GM19240 (cell line): ENCODE measurements around the gene FAM13B.
"Not testable (repeated sequence)": the region's sequence is repeated elsewhere in the genome, so short reads cannot be mapped to it uniquely, and the experiment has no call there.

Source experiments
- DNase-seq: peaks from one replicate; pipeline ENCODE4 v3.0.0; 2011; ENCODE audit warnings: low spot score; ENCODE audit not compliant: insufficient read length

Gene FAM13B

DNA sequence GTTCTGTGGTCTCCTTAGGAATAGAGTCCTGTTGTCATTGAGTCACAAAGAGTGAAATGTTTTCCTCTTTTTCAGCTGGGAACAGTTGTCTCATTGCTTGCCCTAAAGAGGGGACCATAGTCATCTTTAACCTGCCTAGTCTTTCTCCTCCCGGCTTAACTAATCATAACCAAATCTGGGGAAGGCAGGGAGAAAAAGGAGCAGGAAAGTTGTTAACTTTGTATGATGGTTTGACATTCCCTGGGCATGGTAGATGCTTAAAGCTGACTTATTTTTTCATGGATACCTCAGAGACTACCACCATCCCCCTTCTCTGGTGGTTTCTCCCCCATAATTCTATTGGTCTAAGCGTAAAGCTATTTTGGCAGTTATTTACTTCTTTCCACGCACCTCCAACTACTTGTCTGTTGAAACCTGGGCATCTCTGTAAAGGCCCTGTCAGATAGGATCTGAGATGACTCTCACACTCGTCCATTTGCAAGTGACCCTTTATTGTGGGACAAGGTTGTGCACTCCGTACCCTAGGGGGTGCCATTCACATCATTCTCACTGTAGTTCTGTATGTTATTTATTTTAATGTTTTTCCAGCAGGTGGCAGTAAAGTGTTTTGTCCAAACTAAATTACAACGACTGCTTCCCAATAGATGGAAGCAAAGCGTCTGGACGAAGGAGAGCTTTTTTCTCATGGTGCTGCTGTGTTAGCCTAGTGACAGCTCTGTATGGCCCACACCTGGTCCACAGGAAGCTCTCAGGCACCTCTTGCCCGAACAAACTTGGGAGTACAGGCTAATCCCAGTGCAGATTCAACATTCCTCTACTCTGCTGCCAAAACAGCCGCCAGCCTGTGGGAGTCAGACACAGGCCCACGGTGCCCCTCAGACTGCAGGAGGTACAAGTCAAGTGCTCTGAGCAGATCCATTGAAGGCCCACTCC, 3.0 kb upstream of the FAM13B start:
- DNase-seq: no peak

DNA sequence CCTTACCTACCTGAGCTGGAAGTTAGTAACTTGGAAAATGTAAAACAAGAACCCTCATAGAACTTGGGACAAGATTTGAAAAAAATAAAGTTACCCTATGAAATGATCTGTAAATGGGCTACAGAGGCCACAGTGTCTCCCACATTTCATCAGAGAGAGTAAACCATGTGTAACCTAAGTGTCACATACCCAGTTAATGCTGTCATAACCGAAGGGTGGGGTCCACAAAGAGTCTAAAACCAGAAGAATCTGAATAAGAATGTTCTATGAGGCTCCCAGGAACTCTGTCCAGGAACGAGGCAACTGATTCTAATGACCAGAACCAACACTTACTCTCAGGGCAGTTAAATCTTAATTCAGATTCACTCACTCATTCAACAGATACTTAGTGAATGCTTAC, 1.0 kb upstream of the FAM13B start:
- no peak for DNase-seq

DNA sequence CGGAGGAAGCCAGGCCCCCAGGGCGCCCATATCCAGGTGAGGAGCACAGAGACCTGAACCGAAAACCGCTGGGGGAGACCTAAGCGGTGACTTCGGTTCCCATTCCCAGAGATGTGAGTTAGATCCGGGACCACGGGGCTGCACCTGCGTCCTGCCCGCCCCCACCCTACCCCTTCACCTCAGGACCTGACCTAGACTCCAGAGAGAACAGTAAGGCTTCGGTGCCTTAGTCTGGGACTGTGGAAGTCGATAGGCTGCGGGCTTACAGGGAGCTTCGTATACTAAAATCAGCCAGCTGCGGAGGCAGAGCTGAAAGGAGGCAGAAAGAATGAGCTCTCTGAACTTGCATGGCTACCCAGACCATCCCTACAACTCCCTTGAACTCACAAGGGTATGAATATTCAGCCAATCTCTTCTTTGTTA, 518 bp upstream of the FAM13B start:
- DNase-seq: no peak

DNA sequence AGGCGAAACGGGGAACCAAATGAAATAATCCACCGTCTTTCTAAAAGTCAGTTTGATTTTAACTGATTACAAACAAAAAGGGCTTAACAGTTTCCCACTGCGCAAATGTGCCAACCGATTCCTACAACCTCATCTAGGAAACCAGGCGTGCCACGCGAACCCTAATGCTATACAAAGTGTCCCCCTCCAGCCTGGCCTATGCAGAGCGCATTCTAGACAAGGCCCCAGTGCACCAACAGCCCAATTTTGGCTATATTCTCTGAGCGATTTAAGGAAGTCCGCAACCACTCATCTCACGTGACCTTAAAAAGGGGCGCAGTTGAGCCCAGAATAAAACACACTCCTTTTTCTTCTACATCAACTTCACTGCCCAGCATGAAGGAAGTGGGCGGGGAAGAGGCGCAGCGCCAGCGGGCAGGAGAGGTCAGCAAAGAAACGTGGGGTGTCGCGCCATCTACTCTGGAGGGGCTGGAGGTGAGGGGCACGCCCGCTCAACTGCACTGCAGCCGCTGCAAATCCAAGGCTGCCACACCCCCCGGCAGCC, 779 bp downstream of the FAM13B start:
- no peak for DNase-seq

DNA sequence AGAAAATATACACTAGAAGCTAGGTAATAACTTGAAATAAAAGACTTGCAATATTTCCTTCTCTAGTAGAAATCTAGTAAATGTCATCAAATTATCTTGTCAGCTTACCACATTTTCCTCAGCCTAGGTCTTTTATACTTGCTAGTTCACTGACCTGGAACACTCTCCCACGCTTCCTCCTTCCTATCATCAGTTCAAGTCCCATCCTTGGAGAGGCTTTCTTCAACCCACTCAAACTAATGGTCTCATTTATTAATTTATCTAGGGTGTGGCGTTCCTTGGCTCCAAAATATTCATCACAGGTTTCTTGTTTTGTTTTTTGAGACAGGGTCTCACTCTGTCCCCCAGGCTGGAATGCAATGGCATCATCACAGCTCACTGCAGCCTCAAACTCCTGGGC, 2.9 kb downstream of the FAM13B start:
- no peak for DNase-seq

DNA sequence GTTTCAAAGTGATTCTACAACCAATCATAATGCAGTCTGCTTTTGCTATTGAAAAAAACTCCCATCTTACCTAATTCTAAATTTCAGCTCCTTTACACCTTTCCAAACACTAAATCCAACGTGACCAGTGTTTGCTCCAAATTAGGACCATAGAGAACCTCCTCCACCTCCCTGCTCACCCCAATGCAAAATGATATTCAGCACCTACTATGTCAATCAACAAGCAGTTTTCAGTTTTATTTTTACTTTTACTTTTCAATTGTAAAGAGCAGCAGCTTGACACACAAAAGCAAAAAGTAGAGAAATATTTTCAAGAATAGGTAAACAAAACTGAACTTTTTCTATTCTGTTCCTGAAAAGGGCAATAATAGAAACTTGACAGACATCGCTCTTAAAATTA, 3.4 kb downstream of the FAM13B start:
- DNase-seq: no peak

DNA sequence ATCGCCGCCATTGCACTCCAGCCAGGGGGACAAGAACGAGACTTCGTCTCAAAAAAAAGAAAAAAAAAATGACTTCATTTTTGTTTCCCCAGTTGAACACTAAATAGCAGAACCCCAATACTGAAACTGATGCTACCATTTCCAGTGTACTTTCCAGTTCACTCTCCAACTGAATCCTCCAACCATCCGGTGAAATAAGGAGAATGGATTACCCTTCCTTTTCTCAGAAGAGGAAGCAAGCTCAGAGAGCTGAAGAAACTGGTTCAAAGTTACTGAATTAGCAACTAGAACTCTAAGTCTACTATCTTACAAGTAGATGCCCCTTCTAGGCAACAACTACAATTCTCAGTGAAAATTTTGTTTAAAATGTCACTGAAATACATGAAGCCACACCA, 3.9 kb downstream of the FAM13B start:
- DNase-seq: no peak

DNA sequence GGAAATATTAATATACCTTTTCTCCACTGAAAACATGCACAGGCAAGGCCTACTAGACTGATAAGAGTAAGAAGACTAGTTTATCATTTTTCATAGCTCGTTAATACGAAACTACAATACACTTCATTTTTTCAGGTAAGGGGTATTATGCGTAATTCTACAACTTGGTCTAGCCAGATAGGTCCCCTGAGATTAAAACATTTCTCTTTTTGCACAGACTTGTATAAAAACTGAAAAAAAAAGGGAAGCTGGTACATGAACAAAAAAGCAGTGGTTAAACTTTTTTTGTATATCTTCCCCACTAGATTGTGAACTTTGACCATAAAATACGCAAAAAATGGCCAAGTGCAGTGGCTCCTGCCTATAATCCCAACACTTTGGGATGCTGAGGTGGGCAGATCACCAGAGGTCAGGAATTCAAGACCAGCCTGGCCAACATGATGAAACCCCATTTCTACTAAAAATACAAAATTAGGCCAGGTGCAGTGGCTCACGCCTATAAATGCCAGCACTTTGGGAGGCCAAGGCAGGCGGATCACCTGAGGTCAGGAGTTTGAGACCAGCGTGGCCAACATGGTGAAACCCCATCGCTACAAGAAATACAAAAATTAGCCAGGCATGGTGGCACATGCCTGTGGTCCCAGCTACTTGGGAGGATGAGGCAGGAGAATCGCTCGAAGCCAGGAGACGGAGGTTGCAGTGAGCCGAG, 4.5 kb downstream of the FAM13B start:
- not testable (repeated sequence) for DNase-seq

DNA sequence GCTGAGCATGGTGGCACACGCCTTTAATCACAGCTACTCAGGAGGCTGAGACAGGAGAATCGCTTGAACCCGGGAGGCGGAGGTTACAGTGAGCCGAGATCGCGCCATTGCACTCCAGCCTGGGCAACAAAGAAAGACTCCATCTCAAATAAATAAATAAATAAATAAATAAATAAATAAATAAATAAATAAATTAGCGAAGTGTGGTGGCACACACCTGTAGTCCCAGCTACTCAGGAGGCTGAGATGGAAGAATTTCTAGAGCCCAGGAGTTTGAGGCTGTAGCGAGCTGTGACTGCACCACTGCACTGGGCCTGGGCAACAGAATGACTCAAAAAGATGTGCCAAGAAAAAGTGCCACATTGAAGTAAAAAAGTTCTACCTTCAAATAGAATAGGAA, 6.1 kb downstream of the FAM13B start:
- not testable (repeated sequence) for DNase-seq

DNA sequence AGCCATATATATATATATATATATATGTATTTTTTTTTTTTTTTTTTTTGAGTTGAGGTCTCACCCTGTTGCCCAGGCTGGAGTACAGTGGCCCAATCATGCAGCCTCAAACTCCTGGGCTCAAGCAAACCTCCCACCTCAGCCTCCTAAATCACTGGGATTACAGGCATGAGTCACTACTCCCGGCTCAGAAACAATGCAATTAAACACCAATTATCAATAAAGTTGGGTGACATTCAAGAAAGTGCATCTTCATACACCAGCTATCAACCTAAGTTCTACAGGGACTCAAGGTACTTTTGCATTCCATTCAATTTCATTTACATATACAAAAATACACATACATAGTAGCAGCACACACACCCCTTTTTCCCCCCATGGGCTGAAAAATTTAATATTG, 7.6 kb downstream of the FAM13B start:
- no peak for DNase-seq

DNA sequence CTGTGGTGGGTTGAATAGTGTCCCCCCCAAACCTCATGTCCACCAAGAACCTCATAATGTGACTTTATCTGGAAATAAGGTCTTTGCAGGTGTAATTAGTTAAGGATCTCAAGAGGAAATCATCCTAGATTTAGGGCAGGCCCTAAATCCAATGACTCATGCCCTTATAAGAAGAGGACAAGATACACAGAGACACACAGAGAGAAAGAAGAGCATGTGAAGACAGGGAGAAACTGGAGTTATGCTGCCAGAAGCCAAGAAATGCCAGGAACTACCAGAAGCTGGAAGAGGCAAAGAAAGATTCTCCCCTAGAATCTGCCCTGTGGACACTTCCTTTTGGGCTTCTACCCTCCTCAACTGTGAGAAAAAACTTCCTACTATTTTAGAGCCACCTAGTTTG, 8.8 kb downstream of the FAM13B start:
- no peak for DNase-seq

DNA sequence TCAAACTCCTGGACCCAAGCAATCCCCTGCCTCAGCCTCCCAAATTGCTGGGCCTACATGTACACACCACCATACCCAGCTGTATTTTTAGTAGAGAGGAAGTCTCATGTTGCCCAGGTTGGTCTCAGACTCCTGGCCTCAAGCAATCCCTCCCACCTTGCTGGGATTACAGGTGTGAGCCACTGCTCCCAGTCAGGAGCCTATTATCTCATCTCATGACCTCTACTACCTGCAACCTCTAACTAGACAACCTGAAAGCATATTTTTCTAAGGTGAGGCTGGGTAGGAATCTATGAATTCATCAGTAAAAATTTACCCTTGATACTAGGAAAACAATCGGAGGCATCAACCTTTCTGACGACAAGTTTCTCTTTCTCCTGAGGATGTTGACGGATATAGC, 10.0 kb downstream of the FAM13B start:
- no peak for DNase-seq

DNA sequence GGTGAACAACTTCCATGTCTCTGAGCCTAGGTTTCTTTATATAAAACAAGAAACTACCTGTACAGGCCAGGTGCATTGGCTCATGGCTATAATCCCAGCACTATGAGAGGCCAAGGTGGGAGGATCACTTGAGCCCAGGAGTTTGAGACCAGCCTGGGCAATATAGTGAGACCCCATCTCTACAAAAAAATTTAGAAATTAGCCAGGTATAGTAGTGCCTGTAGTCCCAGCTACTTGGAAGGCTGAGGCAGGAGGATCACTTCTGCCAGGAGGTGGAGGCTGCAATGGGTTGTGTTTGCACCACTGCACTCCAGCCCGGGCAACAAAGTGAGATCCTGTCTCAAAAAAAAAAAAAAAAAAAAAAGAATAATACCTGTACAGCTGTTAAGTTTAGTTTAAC, 11.1 kb downstream of the FAM13B start:
- DNase-seq: no peak

DNA sequence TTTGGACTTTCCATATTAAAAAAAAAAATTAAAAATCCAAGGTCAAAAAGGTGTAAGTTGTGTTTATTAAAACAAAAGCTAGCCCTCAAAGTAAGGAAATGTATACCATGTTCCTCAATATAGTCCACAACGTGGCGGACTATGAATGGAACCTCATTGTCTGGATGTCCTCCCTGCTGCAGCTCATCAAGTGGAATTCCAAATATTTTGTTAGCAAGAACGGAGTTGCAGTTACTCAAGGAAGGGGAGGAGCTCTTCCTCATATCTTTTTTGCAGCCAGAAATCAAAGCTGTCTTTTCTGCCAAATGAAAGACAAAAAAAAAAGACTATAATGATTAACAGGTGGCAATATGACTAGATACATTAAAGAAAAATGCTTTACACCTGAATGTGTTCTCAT, 14.0 kb downstream of the FAM13B start:
- no peak for DNase-seq

DNA sequence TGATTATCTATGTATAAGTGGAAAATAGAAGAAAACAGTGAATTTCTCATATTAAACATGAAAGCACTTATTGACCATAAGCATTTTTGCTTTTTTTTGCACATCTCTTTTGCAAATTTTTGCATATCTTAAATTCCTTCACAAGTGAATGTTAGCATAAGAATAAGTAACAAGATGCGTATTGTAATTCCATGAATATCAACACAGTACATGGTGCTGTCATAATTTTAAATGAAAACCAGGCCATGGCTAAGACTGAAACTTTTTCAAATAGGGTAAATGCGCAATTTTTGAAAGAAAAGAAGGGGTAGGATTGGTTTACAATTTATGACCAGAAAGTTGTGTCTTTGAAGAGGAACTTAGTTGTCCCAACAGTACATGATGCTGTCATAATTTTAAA, 17.0 kb downstream of the FAM13B start:
- no peak for DNase-seq

DNA sequence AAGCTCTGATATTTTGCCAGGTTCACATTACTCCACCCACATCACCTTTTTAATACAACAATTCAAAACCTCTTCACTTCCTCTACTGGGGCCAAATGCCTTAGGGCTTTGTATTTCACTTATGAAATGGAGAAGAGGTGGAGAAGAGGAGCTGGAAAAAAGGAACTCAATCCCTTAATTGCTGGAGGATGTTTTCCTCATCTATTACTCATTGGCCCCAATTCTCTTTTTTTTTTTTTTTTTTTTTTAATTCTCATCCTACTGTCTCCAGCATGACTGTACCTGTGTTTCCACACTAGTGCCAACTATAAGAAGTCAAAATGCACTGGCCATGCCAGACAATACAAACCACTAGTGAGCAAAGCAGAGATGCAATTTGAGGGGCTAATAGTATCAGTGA, 20.9 kb downstream of the FAM13B start:
- DNase-seq: no peak

DNA sequence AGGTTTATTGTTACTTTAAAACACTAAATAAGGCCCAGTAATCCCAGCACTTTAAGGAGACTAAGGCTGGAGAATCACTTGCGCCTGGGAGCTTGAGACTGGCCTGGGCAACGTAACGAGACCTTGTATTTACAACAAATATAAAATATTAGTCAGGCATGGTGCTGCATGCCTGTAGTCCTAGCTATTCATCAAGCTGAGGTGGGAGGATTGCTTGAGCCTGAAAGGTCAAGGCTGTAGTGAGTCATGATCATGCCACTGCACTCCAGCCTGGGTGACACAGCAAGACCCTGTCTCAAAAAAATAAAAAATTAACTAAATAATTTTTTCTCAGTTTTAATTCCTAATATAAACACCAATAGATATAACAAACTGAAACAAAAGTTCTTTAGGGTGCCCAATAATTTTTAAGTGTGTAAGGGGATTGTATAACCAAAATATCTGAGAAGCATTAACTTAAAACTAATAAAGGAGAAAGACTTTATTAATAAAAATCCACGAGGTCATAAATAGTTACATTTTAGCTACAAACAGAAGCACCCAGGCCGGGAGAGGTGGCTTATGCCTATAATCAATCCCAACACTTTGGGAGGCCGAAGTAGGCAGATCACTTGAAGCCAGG, 32.7 kb downstream of the FAM13B start:
- no peak for DNase-seq

DNA sequence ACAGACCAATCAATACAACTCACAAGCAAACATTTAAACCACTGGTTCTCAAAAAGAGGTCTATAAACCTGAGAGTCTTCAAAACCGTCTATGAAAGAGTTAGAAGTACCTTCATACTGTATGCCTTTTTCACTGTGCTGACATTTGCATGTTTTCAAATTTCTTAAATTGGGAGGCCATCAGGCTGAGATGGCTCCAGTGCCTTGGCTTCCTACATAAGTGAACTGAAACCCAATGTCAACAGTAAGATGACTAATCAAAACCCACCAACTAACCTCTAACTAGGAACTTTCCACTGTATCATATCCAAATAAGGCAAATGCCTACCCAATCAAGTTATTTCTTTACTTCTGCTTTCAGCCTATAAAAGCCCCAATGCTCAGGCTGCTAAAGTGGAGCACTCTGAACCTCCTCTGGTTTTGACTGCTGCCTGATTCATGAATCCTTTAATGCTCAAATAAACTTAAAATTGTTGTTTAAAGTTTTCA, 35.1 kb downstream of the FAM13B start:
- DNase-seq: no peak

DNA sequence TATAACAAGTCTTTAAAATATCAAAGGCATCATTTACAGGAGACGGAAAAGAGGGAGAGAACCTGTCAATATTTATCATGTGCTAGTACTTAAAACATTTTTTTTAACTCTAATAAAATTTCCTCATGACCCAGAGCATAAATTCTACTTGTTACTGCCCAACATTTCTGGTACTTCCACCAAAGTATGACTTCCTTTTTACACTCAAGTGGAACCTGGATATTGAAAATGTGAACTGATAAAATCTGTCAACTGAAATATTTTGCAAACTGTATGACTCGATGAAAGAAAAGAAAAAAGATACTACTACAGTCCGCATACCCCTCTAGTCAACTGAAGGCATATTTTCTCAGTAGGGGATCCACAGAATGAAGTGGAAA, 37.1 kb downstream of the FAM13B start:
- DNase-seq: no peak

DNA sequence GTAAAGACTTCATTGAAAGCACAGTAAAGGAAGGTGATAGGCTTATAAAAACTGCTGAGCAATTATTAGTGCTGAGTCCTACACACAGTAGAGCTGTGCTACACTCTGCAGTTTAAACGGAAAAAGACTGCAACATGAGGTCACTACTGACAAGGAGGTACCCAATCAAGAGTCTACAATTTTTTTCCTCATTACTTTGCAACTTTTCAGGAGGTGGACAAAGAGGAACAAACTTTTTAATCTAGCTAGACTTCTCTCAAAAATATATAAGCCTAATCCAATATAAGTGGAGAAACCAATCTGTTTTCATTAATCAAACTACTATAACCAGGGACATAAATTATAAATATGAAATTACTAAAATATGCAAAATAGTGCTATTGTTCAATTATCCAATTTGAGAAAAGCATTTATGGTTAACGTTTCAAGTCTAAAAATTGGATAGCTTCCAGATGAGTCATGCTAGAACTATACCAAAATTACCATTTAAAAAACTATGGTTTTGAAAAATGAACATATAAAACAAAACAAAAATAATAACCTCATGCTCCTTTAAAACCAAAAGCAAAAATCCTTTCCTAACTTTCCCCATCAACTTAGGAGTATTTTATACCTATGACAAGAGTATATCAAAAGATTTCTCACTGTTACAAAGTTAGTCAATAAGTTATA, 37.7 kb downstream of the FAM13B start:
- no peak for DNase-seq

DNA sequence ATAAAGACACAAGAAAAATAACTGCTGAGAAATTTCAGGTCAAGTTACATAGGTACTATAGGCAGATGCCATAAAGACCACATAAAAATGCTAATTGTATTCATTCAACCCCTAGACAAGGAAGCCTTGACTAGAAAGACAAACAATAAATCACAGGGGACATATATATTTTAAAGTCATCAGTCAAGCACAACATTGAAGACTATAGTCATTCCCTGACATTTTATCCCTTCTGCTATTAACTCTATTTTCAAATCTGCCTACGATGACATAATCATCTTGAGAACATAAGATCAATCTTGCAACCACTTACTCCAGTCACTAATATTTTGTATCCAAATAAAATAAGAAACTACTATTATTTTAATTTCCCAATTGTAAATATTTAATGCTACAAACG, 38.3 kb downstream of the FAM13B start:
- no peak for DNase-seq
